HG03025 (cell line): ENCODE results near the gene STK16.
"Not testable (repeated sequence)": the region's sequence is repeated elsewhere in the genome, so short reads cannot be mapped to it uniquely, and the experiment has no call there.

Experiments used
- ATAC-seq: cut with Tn5 transposase; IDR thresholded peaks from one replicate; pipeline ENCODE4 v1.9.1; 2021; ENCODE audit warnings: mild to moderate bottlenecking, moderate library complexity; ENCODE audit not compliant: unreplicated experiment, low FRiP score

Gene STK16

GRCh38 chr2:219243291-219243761, 2.0 kb upstream of the STK16 start:
- no peak for ATAC-seq

DNA sequence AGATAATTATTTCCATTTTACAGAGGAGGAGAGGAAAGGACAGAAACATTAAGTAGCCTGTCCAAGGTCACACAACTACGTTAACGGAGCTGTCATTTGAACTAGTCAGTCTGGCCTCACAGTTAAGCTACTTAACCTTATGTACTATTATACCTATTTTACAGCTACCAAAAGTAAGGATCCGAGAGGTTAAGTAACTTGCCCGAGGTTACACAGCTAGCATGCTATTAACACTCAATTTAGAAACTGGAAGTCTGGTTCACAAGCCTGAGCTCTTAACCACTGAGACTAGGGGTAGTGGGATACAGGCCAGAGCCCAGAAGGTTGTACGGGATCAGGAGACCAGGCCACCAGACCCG, 511 bp upstream of the STK16 start:
- no peak for ATAC-seq

DNA sequence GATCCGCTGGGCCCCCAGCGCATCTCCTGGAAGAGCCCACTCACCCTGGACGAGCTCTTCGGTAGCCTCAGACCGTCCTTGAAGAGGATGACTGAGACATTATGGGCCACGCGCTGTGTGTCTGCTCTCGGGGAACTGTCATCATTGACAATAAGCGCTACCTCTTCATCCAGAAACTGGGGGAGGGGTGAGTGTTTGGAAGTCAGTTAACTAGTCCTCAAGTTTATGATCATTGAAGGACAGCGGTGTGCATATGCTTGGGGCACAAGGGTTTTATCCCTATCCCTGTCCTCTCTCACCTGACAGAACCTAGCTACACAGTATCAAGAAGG, 586 bp downstream of the STK16 start:
- no peak for ATAC-seq

- no peak for ATAC-seq
Observed at GRCh38 chr2:219246559-219246958, 1.3 kb downstream of the STK16 start.

DNA sequence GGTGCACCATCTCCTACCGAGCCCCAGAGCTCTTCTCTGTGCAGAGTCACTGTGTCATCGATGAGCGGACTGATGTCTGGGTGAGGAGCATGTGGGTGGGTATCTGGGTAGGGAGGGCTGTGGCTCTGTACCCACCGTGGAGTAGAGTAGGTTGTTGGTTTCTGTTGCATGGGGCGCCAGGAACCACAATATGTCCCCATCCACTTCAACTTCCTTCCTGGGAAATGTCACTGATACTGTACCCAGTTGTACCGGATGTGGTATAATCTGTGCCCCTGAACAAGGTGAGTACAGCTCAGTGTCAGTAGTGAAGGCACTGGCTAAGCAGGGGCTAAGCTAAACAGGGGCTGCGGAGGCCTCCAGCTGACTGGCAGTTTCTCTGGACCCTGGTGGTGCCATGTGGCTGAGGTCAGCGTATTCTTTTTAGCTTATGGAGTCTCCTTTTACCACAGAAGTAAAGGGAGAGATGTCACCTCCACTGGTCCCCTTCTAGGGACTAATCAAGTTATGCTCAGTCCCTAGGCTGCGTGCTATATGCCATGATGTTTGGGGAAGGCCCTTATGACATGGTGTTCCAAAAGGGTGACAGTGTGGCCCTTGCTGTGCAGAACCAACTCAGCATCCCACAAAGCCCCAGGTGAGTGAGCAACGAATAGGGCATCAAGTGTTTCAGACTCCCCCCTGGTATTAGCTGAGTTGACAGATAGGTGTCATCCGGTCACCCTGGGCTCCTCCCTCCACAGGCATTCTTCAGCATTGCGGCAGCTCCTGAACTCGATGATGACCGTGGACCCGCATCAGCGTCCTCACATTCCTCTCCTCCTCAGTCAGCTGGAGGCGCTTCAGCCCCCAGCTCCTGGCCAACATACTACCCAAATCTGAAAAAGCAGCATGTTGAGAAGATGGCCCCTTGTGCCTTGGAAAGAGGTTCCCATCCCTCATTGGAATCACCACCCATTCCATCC, 2.7 kb downstream of the STK16 start:
- ATAC-seq, result no peak

- ATAC-seq, result no peak
Observed at GRCh38 chr2:219248845-219249202, 3.5 kb downstream of the STK16 start.

DNA sequence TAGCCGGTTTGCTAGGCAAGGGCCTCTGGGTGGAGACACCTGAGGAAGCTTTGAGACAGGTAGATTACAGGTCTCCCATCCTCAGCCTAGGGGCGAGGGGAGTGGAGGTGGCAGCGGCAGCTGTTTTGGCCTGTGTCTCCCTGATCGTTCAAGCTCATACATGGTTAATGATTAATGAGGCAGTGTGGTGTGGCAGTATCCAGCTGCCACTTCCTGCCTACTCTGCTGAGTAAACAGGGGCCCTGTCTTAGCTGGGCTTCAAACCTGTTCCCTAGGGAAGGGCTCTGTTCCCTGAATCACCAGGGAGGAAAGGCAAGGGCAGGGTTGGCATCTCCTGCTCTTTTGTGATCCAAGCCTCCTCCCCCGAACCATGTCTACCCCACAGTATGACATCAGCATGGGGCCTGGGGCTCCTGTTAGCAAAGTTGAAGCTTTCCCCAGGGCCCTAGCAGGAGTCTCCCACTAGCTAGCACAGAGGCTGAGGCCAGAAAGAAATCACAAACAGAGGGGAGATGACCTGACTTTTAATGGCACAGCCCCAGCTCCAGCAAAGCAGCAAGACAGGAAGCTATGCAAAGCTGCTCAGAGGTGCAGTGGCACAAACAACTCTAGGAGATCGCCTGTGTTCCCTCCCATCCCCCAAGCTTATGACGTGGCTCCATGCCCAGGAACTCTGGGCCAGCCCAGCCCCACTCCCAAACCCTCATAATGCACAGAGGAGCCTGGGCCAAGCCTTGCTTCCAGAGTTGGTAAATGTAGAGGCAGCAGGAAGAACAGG, 4.1 kb downstream of the STK16 start:
- no peak for ATAC-seq

DNA sequence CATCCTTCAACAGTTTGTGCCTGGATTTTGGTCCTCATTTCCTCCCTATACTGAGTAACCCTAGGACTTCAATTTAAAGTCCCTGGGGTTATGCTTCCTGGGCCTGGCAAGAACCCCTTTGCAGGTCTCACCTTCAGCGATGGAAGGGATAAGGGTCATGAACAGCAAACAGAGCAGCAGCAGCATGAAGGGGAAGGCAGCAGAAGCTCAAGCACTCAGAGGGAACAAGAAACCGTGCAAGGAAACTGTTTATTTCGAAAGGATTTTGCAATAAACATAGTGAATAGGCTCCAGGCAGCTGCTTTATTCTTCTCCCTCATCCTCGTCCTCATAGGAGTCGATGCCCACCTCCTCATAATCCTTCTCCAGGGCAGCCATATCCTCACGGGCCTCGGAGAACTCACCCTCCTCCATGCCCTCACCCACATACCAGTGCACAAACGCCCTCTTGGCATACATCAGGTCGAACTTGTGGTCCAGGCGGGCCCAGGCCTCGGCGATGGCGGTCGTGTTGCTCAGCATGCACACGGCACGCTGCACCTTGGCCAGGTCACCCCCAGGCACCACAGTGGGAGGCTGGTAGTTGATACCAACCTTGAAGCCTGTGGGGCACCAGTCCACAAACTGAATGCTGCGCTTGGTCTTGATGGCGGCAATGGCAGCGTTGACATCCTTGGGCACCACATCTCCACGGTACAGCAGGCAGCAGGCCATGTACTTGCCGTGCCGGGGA, 4.9 kb downstream of the STK16 start:
- no peak for ATAC-seq

DNA sequence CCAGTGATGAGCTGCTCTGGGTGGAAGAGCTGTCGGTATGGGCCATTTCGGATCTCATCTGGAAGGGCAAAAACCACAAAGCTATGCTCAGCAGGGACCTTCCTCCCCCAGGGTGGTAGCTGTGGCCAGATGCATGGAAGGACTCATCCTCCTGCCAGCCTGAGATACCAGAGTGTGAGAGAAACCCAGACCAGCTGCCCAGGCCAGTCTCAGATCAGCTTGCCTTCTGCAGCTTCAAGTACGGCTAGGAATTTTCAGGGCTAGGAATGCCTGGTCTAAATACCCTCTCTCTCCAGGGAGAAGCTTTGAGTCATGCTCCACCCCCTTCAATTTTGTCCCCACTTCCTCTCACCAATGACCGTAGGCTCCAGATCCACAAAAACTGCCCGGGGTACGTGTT, 6.4 kb downstream of the STK16 start:
- no peak for ATAC-seq

- ATAC-seq, result no peak
Observed at GRCh38 chr2:219252084-219252483, 6.8 kb downstream of the STK16 start.

GRCh38 chr2:219252570-219252899, 7.3 kb downstream of the STK16 start:
- no peak for ATAC-seq

DNA sequence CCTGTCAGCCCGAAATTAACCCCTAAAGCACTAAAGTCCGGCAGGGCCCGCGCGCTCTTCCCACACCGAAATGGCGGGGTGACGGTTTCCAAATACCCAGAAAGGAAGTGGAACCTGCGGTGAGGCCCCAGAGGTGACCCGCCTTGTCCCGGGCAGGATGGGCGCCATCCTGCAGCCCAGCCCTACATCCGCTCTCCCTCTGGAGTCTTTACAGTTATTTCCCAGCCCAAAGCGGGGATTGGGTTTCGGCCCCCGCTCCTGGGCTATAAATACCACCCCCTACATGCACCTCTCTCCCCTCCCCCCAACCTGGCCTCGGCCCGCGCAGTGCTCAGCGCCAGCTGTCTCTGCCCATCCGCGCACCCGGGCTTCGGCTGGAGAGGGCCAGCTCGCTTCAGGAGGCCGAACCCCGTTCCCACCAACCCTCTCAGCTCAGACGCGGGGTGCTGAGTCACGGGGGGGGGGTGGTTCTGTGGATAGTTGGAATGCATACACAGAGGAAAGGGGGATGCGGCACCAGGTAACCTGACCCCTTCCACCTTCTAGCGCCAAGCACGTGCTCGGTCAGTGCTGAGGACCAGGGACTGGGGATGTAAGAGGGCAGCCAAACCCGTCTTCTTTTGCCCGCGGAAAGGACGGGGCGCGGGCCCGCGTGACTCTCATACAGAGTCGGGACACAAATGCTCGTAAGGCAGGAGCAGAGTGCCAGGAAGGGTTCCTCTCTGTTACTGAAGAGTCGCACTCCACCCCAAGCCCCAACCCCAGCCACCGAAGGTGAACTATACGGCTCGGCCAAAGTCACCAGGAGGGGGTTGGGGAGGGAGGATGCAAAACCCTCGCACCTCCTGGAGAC, 7.8 kb downstream of the STK16 start, which contains the start of gene TUBA4B:
TUBA4B (plus strand) TSS at position 344 of the 853 bp plus-strand sequence; CDS start at position 509, 165 bp downstream.
- ATAC-seq, result peak; percentile 23

DNA sequence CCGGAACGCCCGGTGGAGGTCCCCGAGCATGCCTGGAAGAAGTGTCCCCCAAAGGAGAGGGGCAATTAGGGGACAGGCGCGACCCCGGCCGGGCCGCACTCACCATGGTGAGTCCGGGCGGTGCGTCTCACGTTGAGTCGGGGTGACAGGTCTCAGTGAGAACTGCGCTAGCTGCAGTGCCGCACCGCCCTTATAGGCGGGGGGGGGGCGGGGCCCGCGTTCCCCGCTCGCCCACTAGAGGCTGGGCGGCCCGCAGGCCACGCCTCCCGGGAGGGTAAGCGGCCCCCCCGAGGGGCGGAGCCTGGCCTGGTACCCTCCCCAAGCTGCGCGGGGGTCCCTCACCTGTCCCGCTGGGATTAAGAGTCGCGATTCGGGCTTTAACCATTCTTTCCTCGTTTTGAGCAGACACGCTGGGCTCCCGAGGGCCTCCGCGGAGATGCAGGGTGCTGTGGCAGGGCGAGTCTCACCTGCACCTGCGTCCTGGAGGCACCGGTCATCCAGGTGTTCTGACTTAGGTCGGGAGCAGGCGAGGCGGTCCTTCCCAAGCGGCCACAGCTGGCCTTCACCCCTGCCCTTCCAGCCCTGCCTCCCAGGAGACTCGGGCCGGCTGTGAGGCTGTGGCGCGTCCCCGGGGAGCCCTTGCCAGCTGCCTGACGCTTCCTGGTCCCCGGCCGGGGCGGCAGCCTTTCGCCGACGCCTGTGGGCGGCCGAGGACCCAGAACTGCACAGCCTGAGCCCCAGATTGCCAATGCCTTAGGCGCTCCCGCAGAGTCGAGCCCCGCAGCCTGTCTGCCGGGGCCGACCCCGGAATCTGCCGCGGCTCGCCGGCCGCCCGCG, 8.7 kb downstream of the STK16 start, which contains the start of gene TUBA4A:
TUBA4A (minus strand) TSS at position 166 of the 837 bp plus-strand sequence; CDS start at position 106, 60 bp downstream.
- ATAC-seq, result peak; percentile 49

- peak; percentile 19 for ATAC-seq
Observed at GRCh38 chr2:219254590-219255201, 9.4 kb downstream of the STK16 start.

DNA sequence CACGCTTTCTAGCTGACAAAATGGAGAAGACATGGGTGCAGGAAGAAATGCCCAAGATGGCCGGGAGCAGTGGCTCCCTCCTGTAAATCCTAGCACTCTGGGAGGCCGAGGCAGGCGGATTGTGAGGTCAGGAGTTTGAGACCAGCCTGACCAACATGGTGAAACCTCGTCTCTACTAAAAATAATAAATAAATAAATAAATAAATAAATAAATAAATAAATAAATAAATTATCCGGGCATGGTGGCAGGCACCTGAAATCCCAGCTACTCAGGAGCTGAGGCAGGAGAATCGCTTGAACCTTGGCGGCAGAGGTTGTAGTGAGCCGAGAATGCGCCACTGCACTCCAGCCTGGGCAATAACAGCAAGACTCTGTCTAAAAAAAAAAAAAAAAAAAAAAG, 13.7 kb downstream of the STK16 start:
- not testable (repeated sequence) for ATAC-seq

DNA sequence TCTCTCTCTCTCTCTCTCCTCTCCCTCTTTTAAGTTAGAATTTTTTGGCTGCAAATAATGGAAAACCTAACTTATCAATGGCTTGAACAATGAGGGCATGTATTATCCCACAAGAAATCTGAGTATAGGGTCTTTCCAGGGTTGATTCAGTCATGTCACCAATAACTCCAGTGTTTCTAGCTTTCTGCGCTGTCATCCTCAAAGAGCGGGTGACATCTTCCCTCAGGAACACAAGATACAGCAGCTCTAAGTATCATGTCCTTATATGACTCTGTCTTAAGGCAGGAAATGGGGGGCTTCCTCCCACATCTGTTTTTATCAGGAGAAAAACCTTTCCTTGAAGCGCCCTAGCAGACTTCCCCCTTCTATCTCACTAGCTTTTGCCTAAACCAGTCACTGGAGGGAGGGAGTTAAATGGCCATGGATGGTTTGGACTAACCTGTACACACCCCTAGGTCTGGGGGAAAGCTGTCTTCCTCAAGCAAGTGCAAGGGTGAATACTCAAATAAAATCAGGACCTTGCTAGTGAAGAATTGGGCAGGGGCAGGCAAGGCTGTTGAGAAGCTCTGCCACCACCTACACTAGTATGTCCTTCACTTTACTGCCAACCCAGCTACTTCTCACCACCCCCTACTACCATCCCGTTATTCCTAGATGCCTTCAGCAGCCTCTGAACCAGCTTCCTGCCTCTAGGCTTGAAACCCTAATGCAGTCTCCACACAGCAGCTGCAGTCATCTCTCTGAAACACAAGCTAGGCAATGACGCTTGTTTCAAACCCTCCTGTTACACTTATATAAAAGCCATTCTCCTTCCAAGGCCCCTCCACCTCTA, 16.0 kb downstream of the STK16 start:
- ATAC-seq, result no peak

- no peak for ATAC-seq
Observed at GRCh38 chr2:219266232-219266631, 21.0 kb downstream of the STK16 start.

DNA sequence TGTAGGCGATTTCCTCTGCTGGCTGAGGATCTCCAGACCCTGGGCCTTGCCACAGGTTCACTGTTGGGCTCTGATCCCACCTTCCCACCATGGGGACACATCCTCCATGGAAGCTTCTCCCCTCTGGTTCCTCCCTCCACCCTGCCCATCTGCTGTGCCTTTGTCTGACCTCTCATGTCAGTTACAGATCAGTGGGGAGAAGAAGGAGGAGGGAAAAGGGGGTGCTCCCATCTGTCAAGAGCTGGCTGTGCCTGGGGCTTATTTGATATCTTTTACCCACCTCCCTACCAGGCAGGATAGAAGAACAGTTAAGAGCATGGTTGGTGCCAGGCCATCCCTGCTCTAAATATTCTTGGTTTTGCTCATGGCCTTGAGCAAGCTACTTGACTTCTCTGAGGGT, 21.6 kb downstream of the STK16 start:
- ATAC-seq, result no peak
